Tibial artery (tissue), 4 donors: ENCODE results near the gene SUSD6.

Source experiments
- DNase-seq, 2 donors: peaks; one replicate each; pipeline ENCODE4 v3.0.0-alpha.2; 2019
- H3K27ac ChIP-seq, 2 donors: fragments of 200-600 bp; sonication (generic) in 1 of 2; 1 replicate in 1 of 2; 2 replicates in 1 of 2; pipeline ENCODE4 v1.5.1; 2018 to 2019; ENCODE audit warnings: mild to moderate bottlenecking in 1 of 2
- H3K27me3 ChIP-seq, 2 donors: fragments of 200-600 bp; sonication (generic) in 1 of 2; one replicate each; pipeline versions ENCODE4 v1.5.1 to v1.6.0; 2016 to 2019
- H3K36me3 ChIP-seq, 3 donors: fragments of 200-600 bp; sonication (generic) in 2 of 3; one replicate each; pipeline ENCODE4 v1.5.1; 2016 to 2019; ENCODE audit warnings: mild to moderate bottlenecking in 2 of 3
- H3K4me1 ChIP-seq, 4 donors: fragments of 200-600 bp; sonication (generic) in 2 of 4; 1 replicate in 3 of 4; 2 replicates in 1 of 4; pipeline ENCODE4 v1.5.1; 2016 to 2019
- H3K4me3 ChIP-seq, 2 donors: fragments of 200-600 bp; sonication (generic) in 1 of 2; 1 replicate in 1 of 2; 2 replicates in 1 of 2; pipeline ENCODE4 v1.5.1; 2018 to 2019; ENCODE audit warnings: mild to moderate bottlenecking in 2 of 2
- H3K9me3 ChIP-seq, 3 donors: fragments of 200-600 bp; sonication (generic) in 1 of 3; one replicate each; pipeline ENCODE4 v1.5.1; 2016 to 2019
- CTCF ChIP-seq, 2 experiments: fragments of 200-600 bp in 1 of 2; fragments of 450-650 bp in 1 of 2; IDR thresholded peaks; one replicate each; pipeline ENCODE4 v1.5.1; 2017 to 2019; ENCODE audit warnings: antibody characterized with exemption in 2 of 2, mild to moderate bottlenecking in 1 of 2, moderate library complexity in 1 of 2
- intact Hi-C: fragments of 100-400 bp; cut with DNase I; formaldehyde crosslinking; loops from one replicate; pipeline ENCODE4 v1.15.0; 2023; ENCODE audit warnings: low total_unique reads

SUSD6 gene

GRCh38 chr14:69699748-69700303 is 88.4 kb downstream of the SUSD6 start:
- no peak for TF ChIP-seq CTCF (IDR thresholded peaks at IDR 0.05)
- DNase-seq: no peak
- Histone ChIP-seq H3K4me1 (peaks cover 3 to 43% (median 34%) of the 10 kb centered on the region in 4 donors), H3K9me3 (no peaks in the 10 kb centered on the region), H3K27me3 (no peaks in the 10 kb centered on the region), H3K4me3 (no peak overlapping the region), H3K27ac (no peak overlapping the region), H3K36me3 (peaks cover 7 to 14% (median 13%) of the 10 kb centered on the region in 3 donors)
- intact Hi-C loops: no loop called here

GRCh38 chr14:69700575-69700974 is 89.2 kb downstream of the SUSD6 start:
- no peak for TF ChIP-seq CTCF (IDR thresholded peaks at IDR 0.05)
- DNase-seq: no peak
- H3K36me3 ChIP-seq: peaks cover 11 to 19% (median 14%) of the 10 kb centered on the region in 3 donors
- intact Hi-C loops: no loop called here
- H3K27me3 ChIP-seq: no peaks in the 10 kb centered on the region
- H3K27ac ChIP-seq: no peak overlapping the region
- H3K4me3 ChIP-seq: no peak overlapping the region
- peaks cover 3 to 44% (median 34%) of the 10 kb centered on the region in 4 donors for H3K4me1 ChIP-seq
- H3K9me3 ChIP-seq: no peaks in the 10 kb centered on the region

- no peak for TF ChIP-seq CTCF (IDR thresholded peaks at IDR 0.05)
- H3K4me3 ChIP-seq: no peak overlapping the region
- peaks cover 11 to 24% (median 14%) of the 10 kb centered on the region in 3 donors for H3K36me3 ChIP-seq
- peaks cover under 1 to 43% (median 33%) of the 10 kb centered on the region in 4 donors for H3K4me1 ChIP-seq
- no peak for DNase-seq
- H3K9me3 ChIP-seq: no peaks in the 10 kb centered on the region
- no peaks in the 10 kb centered on the region for H3K27me3 ChIP-seq
- intact Hi-C loops: no loop called here
- no peak overlapping the region for H3K27ac ChIP-seq
Observed at GRCh38 chr14:69701291-69701690, 89.9 kb downstream of the SUSD6 start.

GRCh38 chr14:69701857-69702256 is 90.5 kb downstream of the SUSD6 start:
- H3K27ac ChIP-seq: no peak overlapping the region
- no peak for TF ChIP-seq CTCF (IDR thresholded peaks at IDR 0.05)
- H3K4me1 ChIP-seq: peaks cover 0 to 38% (median 29%) of the 10 kb centered on the region in 4 donors
- no peaks in the 10 kb centered on the region for H3K27me3 ChIP-seq
- peaks cover 11 to 28% (median 14%) of the 10 kb centered on the region in 3 donors for H3K36me3 ChIP-seq
- intact Hi-C loops: no loop called here
- no peak for DNase-seq
- no peaks in the 10 kb centered on the region for H3K9me3 ChIP-seq
- no peak overlapping the region for H3K4me3 ChIP-seq

GRCh38 chr14:69703047-69704039 is 91.9 kb downstream of the SUSD6 start:
- no peak for DNase-seq
- no peak for TF ChIP-seq CTCF (IDR thresholded peaks at IDR 0.05)
- H3K4me1 ChIP-seq: peaks cover 0 to 33% (median 24%) of the 10 kb centered on the region in 4 donors
- H3K9me3 ChIP-seq: no peaks in the 10 kb centered on the region
- H3K27me3 ChIP-seq: no peaks in the 10 kb centered on the region
- intact Hi-C loops: no loop called here
- no peak overlapping the region for H3K4me3 ChIP-seq
- no peak overlapping the region for H3K27ac ChIP-seq
- H3K36me3 ChIP-seq: peaks cover 14 to 31% (median 22%) of the 10 kb centered on the region in 3 donors
